Endothelial cell of umbilical vein (primary cell): ENCODE results near the gene MDGA2. TPM values are rescaled to one million over a fixed set of nuclear protein-coding genes. Genes with fewer than 3 reads are reported as not detected.
A peak's percentile ranks its signal among the peaks of the same experiment; 100 is the strongest.

ENCODE experiments used
- BruUV-seq: library from RNA; stranded (reverse); fragments of 400-500 nt; replicated peaks from 2 replicates; lab custom pipeline; 2021; lab: Mats Ljungman, UMichigan
- CTCF ChIA-PET: fragments of 300-600, 350-600 bp; sonication (Branson Sonifier 250); formaldehyde crosslinking; loops from one replicate; lab custom pipeline; 2021; ENCODE audit warnings: antibody characterized with exemption, inconsistent platforms; lab: Charles Lee
- POLR2A ChIA-PET: fragments of 300-600, 350-600 bp; sonication (Branson Sonifier 250); formaldehyde crosslinking; loops from one replicate; lab custom pipeline; 2021; ENCODE audit warnings: antibody characterized with exemption, inconsistent platforms; lab: Charles Lee
- DNase-seq: peaks from one replicate; pipeline ENCODE4 v3.0.0-alpha.2; 2011; ENCODE audit warnings: low read depth, low spot score
- FAIRE-seq: peaks from 2 replicates; lab custom pipeline; 2011; peaks lifted over from hg19 to GRCh38; lab: Jason Lieb, UNC
- H2AFZ ChIP-seq: 2 replicates; pipeline ENCODE4 v1.6.0; 2012; ENCODE audit warnings: low read depth, low read length, control low read depth, inconsistent platforms
- H3K27ac ChIP-seq: 2 replicates; pipeline ENCODE4 v1.5.1; 2011; ENCODE audit warnings: low read depth, mild to moderate bottlenecking, control low read depth, low read length, moderate library complexity; ENCODE audit not compliant: insufficient read depth
- H3K27me3 ChIP-seq, 2 experiments: 2 replicates each; pipeline versions ENCODE4 v1.6.0 to v1.6.1; 2011; ENCODE audit warnings: low read length in 2 of 2, mixed read lengths in 1 of 2; ENCODE audit not compliant: control insufficient read depth in 2 of 2, insufficient read depth in 2 of 2
- H3K36me3 ChIP-seq, 2 experiments: 2 replicates in 1 of 2; 3 replicates in 1 of 2; pipeline ENCODE4 v1.5.1; 2011; ENCODE audit warnings: low read length in 2 of 2, mild to moderate bottlenecking in 1 of 2, moderate library complexity in 1 of 2; ENCODE audit not compliant: control insufficient read depth in 2 of 2, insufficient read depth in 2 of 2; ENCODE audit errors: extremely low read depth in 1 of 2
- H3K4me1 ChIP-seq: 3 replicates; pipeline ENCODE4 v1.5.1; 2011; ENCODE audit warnings: mild to moderate bottlenecking, low read length; ENCODE audit not compliant: control insufficient read depth, insufficient read depth; ENCODE audit errors: extremely low read depth
- H3K4me2 ChIP-seq: 2 replicates; pipeline ENCODE4 v1.6.1; 2011; ENCODE audit warnings: low read length, control low read depth, mixed read lengths; ENCODE audit not compliant: insufficient read depth
- H3K4me3 ChIP-seq, 3 experiments: fragments of 200-600 bp in 1 of 3; sonication (generic), shearing (Covaris generic) in 1 of 3; replicated peaks in 1 of 3; 2 replicates each; pipeline ENCODE4 v1.5.1; 2011 to 2016; ENCODE audit warnings: control low read depth in 3 of 3, low read length in 3 of 3, mild to moderate bottlenecking in 2 of 3, inconsistent platforms in 1 of 3, low read depth in 1 of 3, moderate library complexity in 1 of 3; ENCODE audit not compliant: insufficient read depth in 1 of 3
- H3K79me2 ChIP-seq: 2 replicates; pipeline ENCODE4 v1.6.0; 2012; ENCODE audit warnings: low read length, inconsistent platforms; ENCODE audit not compliant: control insufficient read depth, insufficient read depth
- H3K9ac ChIP-seq: replicated peaks from 2 replicates; pipeline ENCODE3; 2011; ENCODE audit warnings: low read length, control low read depth; ENCODE audit not compliant: insufficient read depth; ENCODE audit errors: extremely low read depth
- H3K9me1 ChIP-seq: replicated peaks from 3 replicates; pipeline ENCODE4 v1.6.0; 2011; ENCODE audit warnings: mild to moderate bottlenecking, low read length; ENCODE audit not compliant: control insufficient read depth, insufficient read depth; ENCODE audit errors: extremely low read depth
- H3K9me3 ChIP-seq: replicated peaks from 2 replicates; pipeline ENCODE4 v1.5.1; 2012; ENCODE audit warnings: low read length, inconsistent platforms; ENCODE audit not compliant: control insufficient read depth, insufficient read depth
- H4K20me1 ChIP-seq: replicated peaks from 2 replicates; pipeline ENCODE3; 2011; ENCODE audit warnings: mild to moderate bottlenecking, low read length; ENCODE audit not compliant: control insufficient read depth, insufficient read depth; ENCODE audit errors: extremely low read depth
- FOS ChIP-seq: IDR thresholded peaks from 2 replicates; pipeline ENCODE4 v1.6.1; 2011; ENCODE audit warnings: mild to moderate bottlenecking, low read length, moderate library complexity, borderline replicate concordance; ENCODE audit not compliant: insufficient read depth
- GATA2 ChIP-seq: IDR thresholded peaks from 2 replicates; pipeline ENCODE4 v1.7.0; 2011; ENCODE audit warnings: low read depth, mild to moderate bottlenecking, moderate library complexity, mixed read lengths, low read length; ENCODE audit not compliant: insufficient read length, insufficient read depth
- JUN ChIP-seq: IDR thresholded peaks from 2 replicates; pipeline ENCODE4 v1.6.1; 2011; ENCODE audit warnings: borderline replicate concordance, low read depth; ENCODE audit not compliant: insufficient read length, insufficient read depth
- MYC ChIP-seq: IDR thresholded peaks from one replicate; pipeline ENCODE4 v1.6.1; 2011; ENCODE audit warnings: mild to moderate bottlenecking, low read depth, low read length
- dilution Hi-C: fragments of 300-500 bp; cut with MboI; formaldehyde crosslinking; loops from one replicate; pipeline ENCODE4 v1.15.0; 2019; ENCODE audit warnings: low sequenced_read_pairs; ENCODE audit not compliant: extremely low pct_ligation_motif_present
- intact Hi-C: fragments of 100-400 bp; cut with micrococcal nuclease; formaldehyde crosslinking; loops from one replicate; pipeline ENCODE4 v1.10.0; 2022
- polyA plus RNA-seq, 4 experiments: library from polyadenylated mRNA; depleted of rRNA in 3 of 4; stranded (reverse) in 3 of 4; unstranded in 1 of 4; fragments of >200 nt; gene quantifications; 2 replicates each; pipeline versions ENCODE4 v1.2.1 to v1.2.3, GENCODE V29; 2011 to 2012; ENCODE audit warnings: missing spikeins in 1 of 4
- total RNA-seq: library from RNA; stranded (reverse); gene quantifications from 2 replicates; pipeline ENCODE4 v1.2.3, GENCODE V29; 2021
- TF ChIP-seq, protein P1 (sequence below), 2 donors: IDR thresholded peaks; 1 replicate in 1 of 2; 2 replicates in 1 of 2; pipeline ENCODE4 v1.5.1; 2011; ENCODE audit warnings: low read length in 2 of 2, mild to moderate bottlenecking in 2 of 2, moderate library complexity in 2 of 2, control low read depth in 1 of 2, inconsistent platforms in 1 of 2, low read depth in 1 of 2; ENCODE audit not compliant: insufficient read depth in 1 of 2; ENCODE audit errors: extremely low read depth in 1 of 2
- TF ChIP-seq, protein P2 (sequence below): IDR thresholded peaks from 2 replicates; pipeline ENCODE4 v1.6.1; 2011; ENCODE audit not compliant: insufficient read depth, insufficient read length

MDGA2 gene
- total and polyA plus RNA-seq, 2 donors (not counting 3 experiments of a cell fraction or from before 2014, with no cell fraction given) = not detected

DNA sequence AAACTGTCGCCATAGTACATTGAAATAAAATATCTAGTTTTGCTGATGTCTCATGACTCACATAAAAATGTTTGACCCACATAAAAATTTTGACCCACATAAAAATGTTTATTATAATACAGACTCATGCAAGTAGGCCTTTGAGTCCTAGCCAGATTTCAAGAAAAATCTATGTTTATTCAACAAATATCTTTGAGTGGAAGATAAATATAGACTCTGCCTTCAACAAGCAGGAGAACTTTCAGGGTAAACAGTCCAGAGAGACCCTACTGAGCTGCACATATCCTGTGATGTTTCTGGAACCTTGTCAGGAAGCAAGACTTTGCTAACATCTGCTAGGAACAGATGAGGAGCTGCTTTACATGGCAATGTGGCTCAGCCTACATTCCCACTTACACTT, 283.1 kb downstream of the MDGA2 start:
- Histone ChIP-seq H3K4me1 (no peaks in the 10 kb centered on the region), H3K27ac (no peak overlapping the region), H3K79me2 (no peaks in the 10 kb centered on the region), H3K9me3 (no peaks in the 10 kb centered on the region), H3K36me3 (no peaks in the 10 kb centered on the region), H3K27me3 (no peaks in the 10 kb centered on the region), H4K20me1 (no peaks in the 10 kb centered on the region), H3K4me2 (no peak overlapping the region), H3K4me3 (no peak overlapping the region), H3K9me1 (no peaks in the 10 kb centered on the region), H2AFZ (no peak overlapping the region), H3K9ac (no peak overlapping the region)
- DNase-seq = peak; percentile 61
- ChIA-PET CTCF (no interaction called here), POLR2A (no interaction called here)
- no TSS peak for BruUV-seq
- intact Hi-C loops = no loop called here
- dilution Hi-C loops = no loop called here
- peak; percentile 42 for FAIRE-seq
- TF ChIP-seq JUN = no peak
- TF ChIP-seq GATA2 = no peak
- TF ChIP-seq FOS = no peak
- TF ChIP-seq, protein P1, sequence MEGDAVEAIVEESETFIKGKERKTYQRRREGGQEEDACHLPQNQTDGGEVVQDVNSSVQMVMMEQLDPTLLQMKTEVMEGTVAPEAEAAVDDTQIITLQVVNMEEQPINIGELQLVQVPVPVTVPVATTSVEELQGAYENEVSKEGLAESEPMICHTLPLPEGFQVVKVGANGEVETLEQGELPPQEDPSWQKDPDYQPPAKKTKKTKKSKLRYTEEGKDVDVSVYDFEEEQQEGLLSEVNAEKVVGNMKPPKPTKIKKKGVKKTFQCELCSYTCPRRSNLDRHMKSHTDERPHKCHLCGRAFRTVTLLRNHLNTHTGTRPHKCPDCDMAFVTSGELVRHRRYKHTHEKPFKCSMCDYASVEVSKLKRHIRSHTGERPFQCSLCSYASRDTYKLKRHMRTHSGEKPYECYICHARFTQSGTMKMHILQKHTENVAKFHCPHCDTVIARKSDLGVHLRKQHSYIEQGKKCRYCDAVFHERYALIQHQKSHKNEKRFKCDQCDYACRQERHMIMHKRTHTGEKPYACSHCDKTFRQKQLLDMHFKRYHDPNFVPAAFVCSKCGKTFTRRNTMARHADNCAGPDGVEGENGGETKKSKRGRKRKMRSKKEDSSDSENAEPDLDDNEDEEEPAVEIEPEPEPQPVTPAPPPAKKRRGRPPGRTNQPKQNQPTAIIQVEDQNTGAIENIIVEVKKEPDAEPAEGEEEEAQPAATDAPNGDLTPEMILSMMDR (IDR thresholded peaks at IDR 0.05; ENCODE audit: extremely low read depth in 1 of 2, insufficient read depth in 1 of 2, low read depth in 1 of 2, low read length in 2 of 2) = no peak
- no peak for TF ChIP-seq MYC
- TF ChIP-seq, protein P2, sequence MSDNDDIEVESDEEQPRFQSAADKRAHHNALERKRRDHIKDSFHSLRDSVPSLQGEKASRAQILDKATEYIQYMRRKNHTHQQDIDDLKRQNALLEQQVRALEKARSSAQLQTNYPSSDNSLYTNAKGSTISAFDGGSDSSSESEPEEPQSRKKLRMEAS = no peak
